ENCODE data around the gene SPRY4. TPM values are rescaled to one million over a fixed set of nuclear protein-coding genes. Genes with fewer than 3 reads are reported as not detected.

SPRY4 gene
- total and polyA plus RNA-seq, 2 of the 13 experiments (the other 11 are each of a cell fraction or from before 2014, with no cell fraction given): 8.9 to 17.8 TPM

DNA sequence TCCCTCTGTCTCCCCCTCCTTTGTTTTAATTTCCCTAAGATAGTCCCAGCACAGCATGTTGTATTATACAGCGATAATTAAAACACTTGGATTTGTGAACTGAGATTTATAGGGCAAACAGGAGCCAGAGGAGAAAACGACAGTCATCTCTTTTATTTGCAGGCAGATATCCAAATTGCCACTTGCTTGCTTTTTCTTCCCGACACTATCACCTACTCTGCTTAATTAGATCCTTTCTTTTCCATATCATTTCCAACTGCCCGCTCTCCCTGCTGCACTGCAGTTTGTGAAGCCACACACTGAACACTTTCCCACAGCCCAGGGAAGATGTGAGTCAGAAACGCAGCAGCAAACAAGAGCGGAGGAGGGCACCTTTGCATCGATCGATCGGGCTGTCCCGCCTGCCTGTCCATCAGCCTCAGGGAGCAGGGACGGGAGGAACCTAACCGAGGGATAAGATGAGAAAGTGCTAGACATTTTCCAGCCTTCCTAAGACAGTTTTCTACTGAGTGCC is 35.8 kb upstream of the SPRY4 start (continued):
- TF ChIP-seq, protein P1, sequence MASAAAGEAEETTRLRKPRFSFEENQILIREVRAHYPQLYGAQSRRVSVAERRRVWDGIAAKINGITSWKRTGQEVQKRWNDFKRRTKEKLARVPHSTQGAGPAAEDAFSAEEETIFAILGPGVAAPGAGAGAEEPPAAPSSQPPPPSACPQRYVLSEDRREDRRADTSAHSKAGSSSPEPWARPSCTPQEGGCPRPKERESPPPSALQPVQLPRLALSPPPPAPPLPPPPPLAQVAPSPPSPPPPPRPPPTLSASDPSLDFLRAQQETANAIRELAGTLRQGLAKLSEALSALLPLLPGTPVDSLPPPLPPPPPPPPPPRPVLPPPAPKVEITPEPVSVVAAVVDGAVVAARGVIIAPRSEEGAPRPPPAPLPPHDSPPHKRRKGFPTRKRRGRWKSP (CRISPR knock-in tag; IDR thresholded peaks at IDR 0.05): peak; percentile 73
- TF ChIP-seq GATAD1 (CRISPR knock-in tag; IDR thresholded peaks at IDR 0.05): peak; percentile 69
- no peak for TF ChIP-seq ADNP (CRISPR knock-in tag; IDR thresholded peaks at IDR 0.05)
- TF ChIP-seq, protein P2, sequence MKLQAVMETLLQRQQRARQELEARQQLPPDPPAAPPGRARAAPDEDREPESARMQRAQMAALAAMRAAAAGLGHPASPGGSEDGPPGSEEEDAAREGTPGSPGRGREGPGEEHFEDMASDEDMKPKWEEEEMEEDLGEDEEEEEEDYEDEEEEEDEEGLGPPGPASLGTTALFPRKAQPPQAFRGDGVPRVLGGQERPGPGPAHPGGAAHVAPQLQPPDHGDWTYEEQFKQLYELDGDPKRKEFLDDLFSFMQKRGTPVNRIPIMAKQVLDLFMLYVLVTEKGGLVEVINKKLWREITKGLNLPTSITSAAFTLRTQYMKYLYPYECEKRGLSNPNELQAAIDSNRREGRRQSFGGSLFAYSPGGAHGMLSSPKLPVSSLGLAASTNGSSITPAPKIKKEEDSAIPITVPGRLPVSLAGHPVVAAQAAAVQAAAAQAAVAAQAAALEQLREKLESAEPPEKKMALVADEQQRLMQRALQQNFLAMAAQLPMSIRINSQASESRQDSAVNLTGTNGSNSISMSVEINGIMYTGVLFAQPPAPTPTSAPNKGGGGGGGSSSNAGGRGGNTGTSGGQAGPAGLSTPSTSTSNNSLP (IDR thresholded peaks at IDR 0.05; ENCODE audit: low read depth, low read length): peak; percentile 13; the same call in 1 of the 2 replicates
- TF ChIP-seq, protein P3, sequence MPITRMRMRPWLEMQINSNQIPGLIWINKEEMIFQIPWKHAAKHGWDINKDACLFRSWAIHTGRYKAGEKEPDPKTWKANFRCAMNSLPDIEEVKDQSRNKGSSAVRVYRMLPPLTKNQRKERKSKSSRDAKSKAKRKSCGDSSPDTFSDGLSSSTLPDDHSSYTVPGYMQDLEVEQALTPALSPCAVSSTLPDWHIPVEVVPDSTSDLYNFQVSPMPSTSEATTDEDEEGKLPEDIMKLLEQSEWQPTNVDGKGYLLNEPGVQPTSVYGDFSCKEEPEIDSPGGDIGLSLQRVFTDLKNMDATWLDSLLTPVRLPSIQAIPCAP (CRISPR knock-in tag; IDR thresholded peaks at IDR 0.05; ENCODE audit: low read depth): no peak
- TF ChIP-seq, protein P4, sequence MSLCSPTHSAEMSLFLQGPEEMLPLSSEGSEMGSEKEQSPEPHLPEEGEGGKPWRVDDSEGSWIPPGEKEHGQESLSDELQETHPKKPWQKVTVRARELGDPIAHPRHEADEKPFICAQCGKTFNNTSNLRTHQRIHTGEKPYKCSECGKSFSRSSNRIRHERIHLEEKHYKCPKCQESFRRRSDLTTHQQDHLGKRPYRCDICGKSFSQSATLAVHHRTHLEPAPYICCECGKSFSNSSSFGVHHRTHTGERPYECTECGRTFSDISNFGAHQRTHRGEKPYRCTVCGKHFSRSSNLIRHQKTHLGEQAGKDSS (CRISPR knock-in tag; IDR thresholded peaks at IDR 0.05; ENCODE audit: borderline replicate concordance, low read depth): peak; percentile 89; the same call in 1 of the 2 replicates
- TF ChIP-seq MXI1 (IDR thresholded peaks at IDR 0.05; ENCODE audit: borderline replicate concordance, low read depth, low read length): 0 out of 3 replicates have a peak, but pooled peaks have one; percentile 17
- TF ChIP-seq, protein P5, sequence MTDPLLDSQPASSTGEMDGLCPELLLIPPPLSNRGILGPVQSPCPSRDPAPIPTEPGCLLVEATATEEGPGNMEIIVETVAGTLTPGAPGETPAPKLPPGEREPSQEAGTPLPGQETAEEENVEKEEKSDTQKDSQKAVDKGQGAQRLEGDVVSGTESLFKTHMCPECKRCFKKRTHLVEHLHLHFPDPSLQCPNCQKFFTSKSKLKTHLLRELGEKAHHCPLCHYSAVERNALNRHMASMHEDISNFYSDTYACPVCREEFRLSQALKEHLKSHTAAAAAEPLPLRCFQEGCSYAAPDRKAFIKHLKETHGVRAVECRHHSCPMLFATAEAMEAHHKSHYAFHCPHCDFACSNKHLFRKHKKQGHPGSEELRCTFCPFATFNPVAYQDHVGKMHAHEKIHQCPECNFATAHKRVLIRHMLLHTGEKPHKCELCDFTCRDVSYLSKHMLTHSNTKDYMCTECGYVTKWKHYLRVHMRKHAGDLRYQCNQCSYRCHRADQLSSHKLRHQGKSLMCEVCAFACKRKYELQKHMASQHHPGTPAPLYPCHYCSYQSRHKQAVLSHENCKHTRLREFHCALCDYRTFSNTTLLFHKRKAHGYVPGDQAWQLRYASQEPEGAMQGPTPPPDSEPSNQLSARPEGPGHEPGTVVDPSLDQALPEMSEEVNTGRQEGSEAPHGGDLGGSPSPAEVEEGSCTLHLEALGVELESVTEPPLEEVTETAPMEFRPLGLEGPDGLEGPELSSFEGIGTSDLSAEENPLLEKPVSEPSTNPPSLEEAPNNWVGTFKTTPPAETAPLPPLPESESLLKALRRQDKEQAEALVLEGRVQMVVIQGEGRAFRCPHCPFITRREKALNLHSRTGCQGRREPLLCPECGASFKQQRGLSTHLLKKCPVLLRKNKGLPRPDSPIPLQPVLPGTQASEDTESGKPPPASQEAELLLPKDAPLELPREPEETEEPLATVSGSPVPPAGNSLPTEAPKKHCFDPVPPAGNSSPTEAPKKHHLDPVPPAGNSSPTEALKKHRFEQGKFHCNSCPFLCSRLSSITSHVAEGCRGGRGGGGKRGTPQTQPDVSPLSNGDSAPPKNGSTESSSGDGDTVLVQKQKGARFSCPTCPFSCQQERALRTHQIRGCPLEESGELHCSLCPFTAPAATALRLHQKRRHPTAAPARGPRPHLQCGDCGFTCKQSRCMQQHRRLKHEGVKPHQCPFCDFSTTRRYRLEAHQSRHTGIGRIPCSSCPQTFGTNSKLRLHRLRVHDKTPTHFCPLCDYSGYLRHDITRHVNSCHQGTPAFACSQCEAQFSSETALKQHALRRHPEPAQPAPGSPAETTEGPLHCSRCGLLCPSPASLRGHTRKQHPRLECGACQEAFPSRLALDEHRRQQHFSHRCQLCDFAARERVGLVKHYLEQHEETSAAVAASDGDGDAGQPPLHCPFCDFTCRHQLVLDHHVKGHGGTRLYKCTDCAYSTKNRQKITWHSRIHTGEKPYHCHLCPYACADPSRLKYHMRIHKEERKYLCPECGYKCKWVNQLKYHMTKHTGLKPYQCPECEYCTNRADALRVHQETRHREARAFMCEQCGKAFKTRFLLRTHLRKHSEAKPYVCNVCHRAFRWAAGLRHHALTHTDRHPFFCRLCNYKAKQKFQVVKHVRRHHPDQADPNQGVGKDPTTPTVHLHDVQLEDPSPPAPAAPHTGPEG (CRISPR knock-in tag; IDR thresholded peaks at IDR 0.05): peak; percentile 62; the same call in 1 of the 2 replicates
- TF ChIP-seq ZMYM3 (CRISPR knock-in tag; IDR thresholded peaks at IDR 0.05): peak; percentile 96
- no peak for TF ChIP-seq NRL (CRISPR knock-in tag; IDR thresholded peaks at IDR 0.05; ENCODE audit: borderline replicate concordance)
- peak; percentile 65 for TF ChIP-seq KMT2B (CRISPR knock-in tag; IDR thresholded peaks at IDR 0.05)
- no peak for TF ChIP-seq ZNF274 (CRISPR knock-in tag; IDR thresholded peaks at IDR 0.05)
- TF ChIP-seq, protein P6, sequence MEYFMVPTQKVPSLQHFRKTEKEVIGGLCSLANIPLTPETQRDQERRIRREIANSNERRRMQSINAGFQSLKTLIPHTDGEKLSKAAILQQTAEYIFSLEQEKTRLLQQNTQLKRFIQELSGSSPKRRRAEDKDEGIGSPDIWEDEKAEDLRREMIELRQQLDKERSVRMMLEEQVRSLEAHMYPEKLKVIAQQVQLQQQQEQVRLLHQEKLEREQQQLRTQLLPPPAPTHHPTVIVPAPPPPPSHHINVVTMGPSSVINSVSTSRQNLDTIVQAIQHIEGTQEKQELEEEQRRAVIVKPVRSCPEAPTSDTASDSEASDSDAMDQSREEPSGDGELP (IDR thresholded peaks at IDR 0.05; ENCODE audit: borderline replicate concordance, low read depth): peak; percentile 16; the same call in 1 of the 2 replicates
- TF ChIP-seq, protein P7, sequence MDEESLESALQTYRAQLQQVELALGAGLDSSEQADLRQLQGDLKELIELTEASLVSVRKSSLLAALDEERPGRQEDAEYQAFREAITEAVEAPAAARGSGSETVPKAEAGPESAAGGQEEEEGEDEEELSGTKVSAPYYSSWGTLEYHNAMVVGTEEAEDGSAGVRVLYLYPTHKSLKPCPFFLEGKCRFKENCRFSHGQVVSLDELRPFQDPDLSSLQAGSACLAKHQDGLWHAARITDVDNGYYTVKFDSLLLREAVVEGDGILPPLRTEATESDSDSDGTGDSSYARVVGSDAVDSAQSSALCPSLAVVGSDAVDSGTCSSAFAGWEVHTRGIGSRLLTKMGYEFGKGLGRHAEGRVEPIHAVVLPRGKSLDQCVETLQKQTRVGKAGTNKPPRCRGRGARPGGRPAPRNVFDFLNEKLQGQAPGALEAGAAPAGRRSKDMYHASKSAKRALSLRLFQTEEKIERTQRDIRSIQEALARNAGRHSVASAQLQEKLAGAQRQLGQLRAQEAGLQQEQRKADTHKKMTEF (CRISPR knock-in tag; IDR thresholded peaks at IDR 0.05): 0 out of 2 replicates have a peak, but pooled peaks have one; percentile 30
- TF ChIP-seq ZNF256 (CRISPR knock-in tag; conservative IDR thresholded peaks at IDR 0.05): no peak

All from HepG2 (cell line).